Measurements from ENCODE around the gene DLG2. TPM values are rescaled to one million over a fixed set of nuclear protein-coding genes. Genes with fewer than 3 reads are reported as not detected.

DLG2 gene
- total and polyA plus RNA-seq, 2 of the 4 experiments (the other 2 are of a cell fraction), result 0.31 to 0.36 TPM

- H3K79me1 ChIP-seq (ENCODE audit: low read depth in 1 of 2, low read length in 2 of 2), result no peaks in the 10 kb centered on the region
- no peaks in the 10 kb centered on the region for H3K9me1 ChIP-seq (ENCODE audit: insufficient read depth, low read length)
- H3K14ac ChIP-seq (replicated peaks; ENCODE audit: low read depth, low read length), result no peak overlapping the region
- dilution Hi-C loops (cut with HindIII; ENCODE audit: low sequenced_read_pairs, unreplicated experiment) (no loop called here), in situ Hi-C loops (cut with MboI; ENCODE audit: low sequenced_read_pairs) (no loop called here), intact Hi-C loops (cut with micrococcal nuclease) (no loop called here)
- no peaks in the 10 kb centered on the region; the same call in 1 of the 2 replicates for H3K4me1 ChIP-seq (ENCODE audit: control insufficient read depth, insufficient read depth, low read length)
- H3K9me3 ChIP-seq (ENCODE audit: control insufficient read depth, insufficient read depth, low read length), result no peaks in the 10 kb centered on the region
- no peak overlapping the region for H3K9ac ChIP-seq (ENCODE audit: low read depth, low read length)
- BruUV-seq (replicated peaks), result no TSS peak
- no peak overlapping the region for H3K18ac ChIP-seq (ENCODE audit: low read depth, low read length)
- no peak overlapping the region for H2AK5ac ChIP-seq (ENCODE audit: low read depth, low read length)
- H2BK20ac ChIP-seq (ENCODE audit: low read depth, low read length), result no peak overlapping the region
- no peak overlapping the region for H3K23ac ChIP-seq (ENCODE audit: low read depth, low read length)
- no CpG with 5 or more reads among the region's 1 CpG for WGBS, 2 experiments (ENCODE audit: extremely low coverage in 2 of 2, insufficient read length in 1 of 2)
- no peak overlapping the region for H3K56ac ChIP-seq (ENCODE audit: extremely low read depth, insufficient read depth, low read length)
- no peak overlapping the region for H2BK15ac ChIP-seq (ENCODE audit: low read depth, low read length)
- TF ChIP-seq MAFK (IDR thresholded peaks at IDR 0.05; ENCODE audit: low read depth, low read length), result no peak
- no peak for TF ChIP-seq FOS (IDR thresholded peaks at IDR 0.05; ENCODE audit: low read depth, low read length)
- ATAC-seq (ENCODE audit: low read depth), result no peak
- no peak overlapping the region for H2BK120ac ChIP-seq (ENCODE audit: low read depth, low read length)
- no peak for DNase-seq
- H3K4me3 ChIP-seq (ENCODE audit: insufficient read depth, low read depth, low read length), result no peak overlapping the region
- POLR2A ChIA-PET (ENCODE audit: unreplicated experiment), result no interaction called here
- no peaks in the 10 kb centered on the region for H4K20me1 ChIP-seq (ENCODE audit: insufficient read depth, low read length)
- no peak overlapping the region for H3K27ac ChIP-seq (ENCODE audit: insufficient read depth, low read length)
- CTCF ChIA-PET, result no interaction called here
- H3K27me3 ChIP-seq (ENCODE audit: control insufficient read depth, insufficient read depth, low read length), result no peaks in the 10 kb centered on the region
- H4K5ac ChIP-seq (ENCODE audit: low read depth, low read length), result no peak overlapping the region
- no peak overlapping the region for H4K91ac ChIP-seq (ENCODE audit: insufficient read depth, low read depth, low read length)
- H2AK9ac ChIP-seq (replicated peaks; ENCODE audit: low read depth, low read length, poor library complexity), result no peak overlapping the region
- no peak overlapping the region for H2AFZ ChIP-seq (replicated peaks; ENCODE audit: low read length, poor library complexity)
- no peaks in the 10 kb centered on the region for H3K36me3 ChIP-seq (ENCODE audit: control insufficient read depth, insufficient read depth, low read length)
- H4K8ac ChIP-seq (ENCODE audit: low read depth in 2 of 2, low read length in 2 of 2), result no peak overlapping the region
- H2BK5ac ChIP-seq (ENCODE audit: low read depth, low read length, poor library complexity, severe bottlenecking), result no peak overlapping the region
- H3K4me2 ChIP-seq (ENCODE audit: low read depth, low read length), result no peak overlapping the region
- H3K4ac ChIP-seq (ENCODE audit: low read depth, low read length), result no peak overlapping the region
These were observed 1602.9 kb downstream of the DLG2 start for GRCh38 chr11:84024266-84024665.

Data from IMR-90 (cell line).